ENCODE data around the gene IL10RB. TPM values are rescaled to one million over a fixed set of nuclear protein-coding genes. Genes with fewer than 3 reads are reported as not detected.

IL10RB gene
- total and polyA plus RNA-seq, 2 of the 13 experiments (the other 11 are each of a cell fraction or from before 2014, with no cell fraction given) = 17.4 to 18.2 TPM

DNA sequence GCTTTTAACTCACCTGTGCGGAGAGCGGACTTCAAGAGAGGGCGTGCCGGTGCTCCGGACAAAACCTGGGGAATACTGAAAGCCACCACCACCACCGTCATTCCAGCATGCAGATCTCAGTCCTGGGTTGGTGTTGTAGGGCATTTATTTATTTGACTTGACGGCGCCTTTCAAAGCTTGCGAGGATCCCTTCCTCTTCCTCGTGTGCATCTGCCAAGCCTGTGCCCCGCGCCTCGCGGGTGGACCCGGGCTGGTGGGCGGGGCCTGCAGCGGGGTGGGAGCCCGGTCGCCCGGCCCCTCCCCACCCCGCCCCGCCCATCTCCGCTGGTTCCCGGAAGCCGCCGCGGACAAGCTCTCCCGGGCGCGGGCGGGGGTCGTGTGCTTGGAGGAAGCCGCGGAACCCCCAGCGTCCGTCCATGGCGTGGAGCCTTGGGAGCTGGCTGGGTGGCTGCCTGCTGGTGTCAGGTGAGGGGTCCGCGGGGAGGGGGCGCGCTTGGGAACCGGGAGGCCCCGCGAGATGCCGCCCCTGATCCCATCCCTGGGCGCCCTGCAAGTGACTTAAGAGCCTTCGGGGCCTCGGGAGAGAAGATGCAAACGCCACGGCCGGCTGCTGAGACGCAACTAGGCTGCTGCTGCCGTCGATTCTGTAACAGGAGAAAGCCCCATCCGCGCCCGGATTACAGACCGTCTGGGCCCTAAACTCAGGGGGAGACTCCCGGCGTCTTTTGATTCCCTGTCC is at the start of gene IL10RB (continued):
- TF ChIP-seq, protein P1, sequence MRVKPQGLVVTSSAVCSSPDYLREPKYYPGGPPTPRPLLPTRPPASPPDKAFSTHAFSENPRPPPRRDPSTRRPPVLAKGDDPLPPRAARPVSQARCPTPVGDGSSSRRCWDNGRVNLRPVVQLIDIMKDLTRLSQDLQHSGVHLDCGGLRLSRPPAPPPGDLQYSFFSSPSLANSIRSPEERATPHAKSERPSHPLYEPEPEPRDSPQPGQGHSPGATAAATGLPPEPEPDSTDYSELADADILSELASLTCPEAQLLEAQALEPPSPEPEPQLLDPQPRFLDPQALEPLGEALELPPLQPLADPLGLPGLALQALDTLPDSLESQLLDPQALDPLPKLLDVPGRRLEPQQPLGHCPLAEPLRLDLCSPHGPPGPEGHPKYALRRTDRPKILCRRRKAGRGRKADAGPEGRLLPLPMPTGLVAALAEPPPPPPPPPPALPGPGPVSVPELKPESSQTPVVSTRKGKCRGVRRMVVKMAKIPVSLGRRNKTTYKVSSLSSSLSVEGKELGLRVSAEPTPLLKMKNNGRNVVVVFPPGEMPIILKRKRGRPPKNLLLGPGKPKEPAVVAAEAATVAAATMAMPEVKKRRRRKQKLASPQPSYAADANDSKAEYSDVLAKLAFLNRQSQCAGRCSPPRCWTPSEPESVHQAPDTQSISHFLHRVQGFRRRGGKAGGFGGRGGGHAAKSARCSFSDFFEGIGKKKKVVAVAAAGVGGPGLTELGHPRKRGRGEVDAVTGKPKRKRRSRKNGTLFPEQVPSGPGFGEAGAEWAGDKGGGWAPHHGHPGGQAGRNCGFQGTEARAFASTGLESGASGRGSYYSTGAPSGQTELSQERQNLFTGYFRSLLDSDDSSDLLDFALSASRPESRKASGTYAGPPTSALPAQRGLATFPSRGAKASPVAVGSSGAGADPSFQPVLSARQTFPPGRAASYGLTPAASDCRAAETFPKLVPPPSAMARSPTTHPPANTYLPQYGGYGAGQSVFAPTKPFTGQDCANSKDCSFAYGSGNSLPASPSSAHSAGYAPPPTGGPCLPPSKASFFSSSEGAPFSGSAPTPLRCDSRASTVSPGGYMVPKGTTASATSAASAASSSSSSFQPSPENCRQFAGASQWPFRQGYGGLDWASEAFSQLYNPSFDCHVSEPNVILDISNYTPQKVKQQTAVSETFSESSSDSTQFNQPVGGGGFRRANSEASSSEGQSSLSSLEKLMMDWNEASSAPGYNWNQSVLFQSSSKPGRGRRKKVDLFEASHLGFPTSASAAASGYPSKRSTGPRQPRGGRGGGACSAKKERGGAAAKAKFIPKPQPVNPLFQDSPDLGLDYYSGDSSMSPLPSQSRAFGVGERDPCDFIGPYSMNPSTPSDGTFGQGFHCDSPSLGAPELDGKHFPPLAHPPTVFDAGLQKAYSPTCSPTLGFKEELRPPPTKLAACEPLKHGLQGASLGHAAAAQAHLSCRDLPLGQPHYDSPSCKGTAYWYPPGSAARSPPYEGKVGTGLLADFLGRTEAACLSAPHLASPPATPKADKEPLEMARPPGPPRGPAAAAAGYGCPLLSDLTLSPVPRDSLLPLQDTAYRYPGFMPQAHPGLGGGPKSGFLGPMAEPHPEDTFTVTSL (CRISPR knock-in tag; IDR thresholded peaks at IDR 0.05; ENCODE audit: borderline replicate concordance) = no peak
- TF ChIP-seq SALL1 (CRISPR knock-in tag; IDR thresholded peaks at IDR 0.05) (peak; percentile 42; the same call in 1 of the 2 replicates), CCAR2 (optimal IDR thresholded peaks at IDR 0.05; ENCODE audit: low read depth, low read length) (no peak), DNMT3B (CRISPR knock-in tag; conservative IDR thresholded peaks at IDR 0.05) (no peak), ZNF354B (CRISPR knock-in tag; IDR thresholded peaks at IDR 0.05) (no peak), ZNF326 (CRISPR knock-in tag; IDR thresholded peaks at IDR 0.05; ENCODE audit: borderline replicate concordance) (no peak), ZNF256 (CRISPR knock-in tag; conservative IDR thresholded peaks at IDR 0.05) (no peak), ZNF547 (CRISPR knock-in tag; IDR thresholded peaks at IDR 0.05) (no peak; the same call in 1 of the 2 replicates), RARG (CRISPR knock-in tag; IDR thresholded peaks at IDR 0.05; ENCODE audit: low read depth) (no peak), KAT2B (IDR thresholded peaks at IDR 0.05; ENCODE audit: borderline replicate concordance, low read depth, low read length) (no peak)
- TF ChIP-seq, protein P2, sequence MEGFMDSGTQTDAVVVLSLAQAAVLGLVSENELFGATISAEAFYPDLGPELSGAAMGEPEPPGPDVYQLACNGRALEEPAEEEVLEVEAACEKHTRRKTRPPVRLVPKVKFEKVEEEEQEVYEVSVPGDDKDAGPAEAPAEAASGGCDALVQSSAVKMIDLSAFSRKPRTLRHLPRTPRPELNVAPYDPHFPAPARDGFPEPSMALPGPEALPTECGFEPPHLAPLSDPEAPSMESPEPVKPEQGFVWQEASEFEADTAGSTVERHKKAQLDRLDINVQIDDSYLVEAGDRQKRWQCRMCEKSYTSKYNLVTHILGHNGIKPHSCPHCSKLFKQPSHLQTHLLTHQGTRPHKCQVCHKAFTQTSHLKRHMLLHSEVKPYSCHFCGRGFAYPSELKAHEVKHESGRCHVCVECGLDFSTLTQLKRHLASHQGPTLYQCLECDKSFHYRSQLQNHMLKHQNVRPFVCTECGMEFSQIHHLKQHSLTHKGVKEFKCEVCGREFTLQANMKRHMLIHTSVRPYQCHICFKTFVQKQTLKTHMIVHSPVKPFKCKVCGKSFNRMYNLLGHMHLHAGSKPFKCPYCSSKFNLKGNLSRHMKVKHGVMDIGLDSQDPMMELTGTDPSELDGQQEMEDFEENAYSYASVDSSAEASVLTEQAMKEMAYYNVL (CRISPR knock-in tag; IDR thresholded peaks at IDR 0.05; ENCODE audit: borderline replicate concordance) = peak; percentile 63; the same call in 1 of the 2 replicates
- TF ChIP-seq, protein P3, sequence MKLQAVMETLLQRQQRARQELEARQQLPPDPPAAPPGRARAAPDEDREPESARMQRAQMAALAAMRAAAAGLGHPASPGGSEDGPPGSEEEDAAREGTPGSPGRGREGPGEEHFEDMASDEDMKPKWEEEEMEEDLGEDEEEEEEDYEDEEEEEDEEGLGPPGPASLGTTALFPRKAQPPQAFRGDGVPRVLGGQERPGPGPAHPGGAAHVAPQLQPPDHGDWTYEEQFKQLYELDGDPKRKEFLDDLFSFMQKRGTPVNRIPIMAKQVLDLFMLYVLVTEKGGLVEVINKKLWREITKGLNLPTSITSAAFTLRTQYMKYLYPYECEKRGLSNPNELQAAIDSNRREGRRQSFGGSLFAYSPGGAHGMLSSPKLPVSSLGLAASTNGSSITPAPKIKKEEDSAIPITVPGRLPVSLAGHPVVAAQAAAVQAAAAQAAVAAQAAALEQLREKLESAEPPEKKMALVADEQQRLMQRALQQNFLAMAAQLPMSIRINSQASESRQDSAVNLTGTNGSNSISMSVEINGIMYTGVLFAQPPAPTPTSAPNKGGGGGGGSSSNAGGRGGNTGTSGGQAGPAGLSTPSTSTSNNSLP (IDR thresholded peaks at IDR 0.05; ENCODE audit: low read depth, low read length) = no peak
- TF ChIP-seq, protein P4, sequence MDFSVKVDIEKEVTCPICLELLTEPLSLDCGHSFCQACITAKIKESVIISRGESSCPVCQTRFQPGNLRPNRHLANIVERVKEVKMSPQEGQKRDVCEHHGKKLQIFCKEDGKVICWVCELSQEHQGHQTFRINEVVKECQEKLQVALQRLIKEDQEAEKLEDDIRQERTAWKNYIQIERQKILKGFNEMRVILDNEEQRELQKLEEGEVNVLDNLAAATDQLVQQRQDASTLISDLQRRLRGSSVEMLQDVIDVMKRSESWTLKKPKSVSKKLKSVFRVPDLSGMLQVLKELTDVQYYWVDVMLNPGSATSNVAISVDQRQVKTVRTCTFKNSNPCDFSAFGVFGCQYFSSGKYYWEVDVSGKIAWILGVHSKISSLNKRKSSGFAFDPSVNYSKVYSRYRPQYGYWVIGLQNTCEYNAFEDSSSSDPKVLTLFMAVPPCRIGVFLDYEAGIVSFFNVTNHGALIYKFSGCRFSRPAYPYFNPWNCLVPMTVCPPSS (IDR thresholded peaks at IDR 0.05) = no peak
- TF ChIP-seq, protein P5, sequence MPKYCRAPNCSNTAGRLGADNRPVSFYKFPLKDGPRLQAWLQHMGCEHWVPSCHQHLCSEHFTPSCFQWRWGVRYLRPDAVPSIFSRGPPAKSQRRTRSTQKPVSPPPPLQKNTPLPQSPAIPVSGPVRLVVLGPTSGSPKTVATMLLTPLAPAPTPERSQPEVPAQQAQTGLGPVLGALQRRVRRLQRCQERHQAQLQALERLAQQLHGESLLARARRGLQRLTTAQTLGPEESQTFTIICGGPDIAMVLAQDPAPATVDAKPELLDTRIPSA (CRISPR knock-in tag; IDR thresholded peaks at IDR 0.05; ENCODE audit: borderline replicate concordance) = 0 out of 2 replicates have a peak, but pooled peaks have one; percentile 33
- TF ChIP-seq, protein P6, sequence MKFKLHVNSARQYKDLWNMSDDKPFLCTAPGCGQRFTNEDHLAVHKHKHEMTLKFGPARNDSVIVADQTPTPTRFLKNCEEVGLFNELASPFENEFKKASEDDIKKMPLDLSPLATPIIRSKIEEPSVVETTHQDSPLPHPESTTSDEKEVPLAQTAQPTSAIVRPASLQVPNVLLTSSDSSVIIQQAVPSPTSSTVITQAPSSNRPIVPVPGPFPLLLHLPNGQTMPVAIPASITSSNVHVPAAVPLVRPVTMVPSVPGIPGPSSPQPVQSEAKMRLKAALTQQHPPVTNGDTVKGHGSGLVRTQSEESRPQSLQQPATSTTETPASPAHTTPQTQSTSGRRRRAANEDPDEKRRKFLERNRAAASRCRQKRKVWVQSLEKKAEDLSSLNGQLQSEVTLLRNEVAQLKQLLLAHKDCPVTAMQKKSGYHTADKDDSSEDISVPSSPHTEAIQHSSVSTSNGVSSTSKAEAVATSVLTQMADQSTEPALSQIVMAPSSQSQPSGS (CRISPR knock-in tag; IDR thresholded peaks at IDR 0.05) = no peak
